HepG2 (cell line): ENCODE results near the gene SLFN12. TPM values are rescaled to one million over a fixed set of nuclear protein-coding genes. Genes with fewer than 3 reads are reported as not detected.

Experiments
- ATAC-seq: fragments of 200-7000 bp; cut with Tn5 transposase; 3 replicates; pipeline ENCODE4 v1.9.1; 2020; ENCODE audit warnings: mild to moderate bottlenecking, moderate library complexity
- BruUV-seq: library from RNA; stranded (reverse); fragments of 400-500 nt; replicated peaks from 2 replicates; lab custom pipeline; 2021; lab: Mats Ljungman, UMichigan
- CTCF ChIA-PET: fragments of 300-600 bp; formaldehyde crosslinking; extraction: SDS; loops from one replicate; lab custom pipeline; 2021; ENCODE audit warnings: low total read pairs, inconsistent platforms, low intra/inter-chr PET ratio; lab: Yijun Ruan, JAX
- POLR2A ChIA-PET: fragments of 350-600 bp; sonication (Branson Sonifier 250); formaldehyde crosslinking; loops from one replicate; lab custom pipeline; 2020; ENCODE audit warnings: antibody characterized with exemption, inconsistent platforms; lab: Yijun Ruan, JAX
- DNase-seq: peaks from one replicate; pipeline ENCODE4 v3.0.0-alpha.2; 2015; ENCODE audit warnings: low spot score
- FAIRE-seq: peaks from 3 replicates; lab custom pipeline; 2011; peaks lifted over from hg19 to GRCh38; lab: Jason Lieb, UNC
- H2AFZ ChIP-seq: one replicate; pipeline ENCODE4 v1.6.1; 2011; ENCODE audit warnings: low read length, inconsistent platforms
- H3K27ac ChIP-seq: fragments of 300-600 bp; 3 replicates; pipeline ENCODE4 v1.8.0; 2011; ENCODE audit warnings: mixed run types, mild to moderate bottlenecking, mixed read lengths, low read length, inconsistent platforms; ENCODE audit not compliant: insufficient read depth; ENCODE audit errors: extremely low read length
- H3K27me3 ChIP-seq, 2 experiments: fragments of 200-600 bp in 1 of 2; 2 replicates in 1 of 2; 3 replicates in 1 of 2; pipeline versions ENCODE4 v1.6.0 to v1.8.0; 2011; ENCODE audit warnings: low read length in 2 of 2, mild to moderate bottlenecking in 2 of 2, moderate library complexity in 2 of 2, inconsistent platforms in 1 of 2; ENCODE audit not compliant: insufficient read depth in 2 of 2, control insufficient read depth in 1 of 2
- H3K36me3 ChIP-seq, 2 experiments: fragments of 200-600 bp in 1 of 2; replicated peaks in 1 of 2; 2 replicates in 1 of 2; 3 replicates in 1 of 2; pipeline versions ENCODE4 v1.5.1 to v1.8.0; 2011; ENCODE audit warnings: low read length in 2 of 2, inconsistent platforms in 1 of 2; ENCODE audit not compliant: insufficient read depth in 2 of 2, control insufficient read depth in 1 of 2
- H3K4me1 ChIP-seq: 2 replicates; pipeline ENCODE4 v1.5.1; 2012; ENCODE audit warnings: low read length, inconsistent platforms; ENCODE audit not compliant: insufficient read depth
- H3K4me2 ChIP-seq: 2 replicates; pipeline ENCODE4 v1.6.0; 2011; ENCODE audit warnings: low read depth, low read length, inconsistent platforms
- H3K4me3 ChIP-seq, 3 experiments: fragments of 200-600 bp in 1 of 3; sonication (generic), shearing (Covaris generic) in 1 of 3; replicated peaks in 1 of 3; 2 replicates each; pipeline ENCODE4 v1.5.1; 2011 to 2016; ENCODE audit warnings: low read length in 3 of 3, inconsistent platforms in 2 of 3, low read depth in 2 of 3, mild to moderate bottlenecking in 2 of 3, control low read depth in 1 of 3, mixed read lengths in 1 of 3; ENCODE audit not compliant: insufficient read depth in 1 of 3
- H3K79me2 ChIP-seq: one replicate; pipeline ENCODE4 v1.6.1; 2011; ENCODE audit warnings: low read length, inconsistent platforms; ENCODE audit not compliant: insufficient read depth
- H3K9ac ChIP-seq: 2 replicates; pipeline ENCODE4 v1.6.0; 2011; ENCODE audit warnings: mild to moderate bottlenecking, low read depth, low read length, inconsistent platforms; ENCODE audit not compliant: insufficient read depth
- H3K9me3 ChIP-seq: 2 replicates; pipeline ENCODE4 v1.5.1; 2012; ENCODE audit warnings: mild to moderate bottlenecking, low read length
- H4K20me1 ChIP-seq: 2 replicates; pipeline ENCODE4 v1.6.0; 2011; ENCODE audit warnings: inconsistent platforms, mild to moderate bottlenecking, low read length, moderate library complexity; ENCODE audit not compliant: insufficient read depth
- ARNT2 ChIP-seq: sonication (generic); formaldehyde crosslinking; IDR thresholded peaks from 2 replicates; pipeline ENCODE4 v1.8.0; 2022; ENCODE audit warnings: mild to moderate bottlenecking, low read depth, missing genetic modification reagents, moderate library complexity
- BRCA1 ChIP-seq: sonication (generic); formaldehyde crosslinking; IDR thresholded peaks from 2 replicates; pipeline ENCODE4 v1.4.0; 2020; ENCODE audit warnings: missing genetic modification reagents
- ELF3 ChIP-seq: IDR thresholded peaks from 2 replicates; pipeline ENCODE4 v1.6.1; 2016; ENCODE audit warnings: missing genetic modification reagents, missing compliant biosample characterization
- ESRRA ChIP-seq: sonication (generic); formaldehyde crosslinking; IDR thresholded peaks from 2 replicates; pipeline ENCODE4 v1.5.1; 2020; ENCODE audit warnings: mild to moderate bottlenecking, low read depth, missing genetic modification reagents
- GATAD1 ChIP-seq: IDR thresholded peaks from 2 replicates; pipeline ENCODE4 v1.6.1; 2016; ENCODE audit warnings: missing genetic modification reagents, missing compliant biosample characterization
- GZF1 ChIP-seq: sonication (generic); formaldehyde crosslinking; IDR thresholded peaks from 2 replicates; pipeline ENCODE4 v1.5.1; 2020; ENCODE audit warnings: mild to moderate bottlenecking, missing genetic modification reagents
- HDAC2 ChIP-seq: sonication (generic); formaldehyde crosslinking; IDR thresholded peaks from 2 replicates; pipeline ENCODE4 v1.4.0; 2020; ENCODE audit warnings: missing genetic modification reagents
- MIER3 ChIP-seq: IDR thresholded peaks from 2 replicates; pipeline ENCODE4 v1.6.1; 2016; ENCODE audit warnings: missing compliant biosample characterization, borderline replicate concordance
- NCOA2 ChIP-seq: sonication (generic); formaldehyde crosslinking; IDR thresholded peaks from 2 replicates; pipeline ENCODE4 v1.8.0; 2022; ENCODE audit warnings: inconsistent platforms
- POLR2A ChIP-seq, 2 experiments: IDR thresholded peaks; 2 replicates each; pipeline ENCODE4 v1.6.1; 2011; ENCODE audit warnings: low read depth in 2 of 2, low read length in 2 of 2, mild to moderate bottlenecking in 1 of 2, moderate library complexity in 1 of 2; ENCODE audit not compliant: insufficient read depth in 1 of 2
- RXRA ChIP-seq: sonication (generic); formaldehyde crosslinking; IDR thresholded peaks from 2 replicates; pipeline ENCODE4 v1.5.1; 2020; ENCODE audit warnings: missing genetic modification reagents
- SP140L ChIP-seq: sonication (generic); formaldehyde crosslinking; IDR thresholded peaks from 2 replicates; pipeline ENCODE4 v1.4.0; 2020; ENCODE audit warnings: missing genetic modification reagents, borderline replicate concordance
- YEATS4 ChIP-seq: sonication (generic); formaldehyde crosslinking; IDR thresholded peaks from 2 replicates; pipeline ENCODE4 v1.4.0; 2020; ENCODE audit warnings: missing genetic modification reagents, borderline replicate concordance
- ZFYVE20 ChIP-seq: sonication (generic); formaldehyde crosslinking; IDR thresholded peaks from 2 replicates; pipeline ENCODE4 v1.8.0; 2023; ENCODE audit warnings: low read depth, mild to moderate bottlenecking, moderate library complexity, missing genetic modification reagents, borderline replicate concordance
- ZNF160 ChIP-seq: sonication (generic); formaldehyde crosslinking; IDR thresholded peaks from 2 replicates; pipeline ENCODE4 v1.8.0; 2022; ENCODE audit warnings: mild to moderate bottlenecking, inconsistent platforms, missing genetic modification reagents
- ZNF3 ChIP-seq: IDR thresholded peaks from 2 replicates; pipeline ENCODE4 v1.7.0; 2017; ENCODE audit warnings: inconsistent platforms
- ZNF879 ChIP-seq: sonication (generic); formaldehyde crosslinking; IDR thresholded peaks from 2 replicates; pipeline ENCODE4 v1.8.1; 2023; ENCODE audit warnings: missing genetic modification reagents
- WGBS: methylation state at CpG from one replicate; pipeline ENCODE4 v1.1.6; 2017; ENCODE audit warnings: low lambda C conversion rate; 5-methylcytosine and 5-hydroxymethylcytosine counted together
- in situ Hi-C: cut with HindIII; loops from 2 replicates; pipeline ENCODE4 v1.10.0; 2017; ENCODE audit warnings: low pct_unique_long_range_greater_than_20kb; ENCODE audit not compliant: extremely low pct_ligation_motif_present
- intact Hi-C: fragments of 100-400 bp; cut with micrococcal nuclease; formaldehyde crosslinking; loops from one replicate; pipeline ENCODE4 v1.10.0; 2022; ENCODE audit not compliant: unreplicated experiment
- polyA plus RNA-seq, 8 experiments: library from polyadenylated mRNA; depleted of rRNA in 3 of 8; stranded (reverse) in 7 of 8; unstranded in 1 of 8; fragments of >200 nt; fragmentation: Illumina TruSeq in 4 of 8; extraction: Trizol in 4 of 8; gene quantifications; 2 replicates each; pipeline versions ENCODE4 v1.2.1 to v1.2.3, GENCODE V29; 2011 to 2016; ENCODE audit warnings: low read depth in 4 of 8, missing spikeins in 1 of 8, mixed read lengths in 1 of 8; ENCODE audit not compliant: insufficient read depth in 1 of 8
- total RNA-seq, 5 experiments: library from RNA; depleted of rRNA; stranded (reverse); fragments of >200 nt; fragmentation: Illumina TruSeq; extraction: Trizol; gene quantifications; 2 replicates each; pipeline ENCODE4 v1.2.3, GENCODE V29; 2016; ENCODE audit warnings: low read depth in 1 of 5
- TF ChIP-seq, protein P1 (sequence below): sonication (generic); formaldehyde crosslinking; IDR thresholded peaks from 2 replicates; pipeline ENCODE4 v1.4.0; 2020; ENCODE audit warnings: mild to moderate bottlenecking, missing genetic modification reagents
- TF ChIP-seq, protein P2 (sequence below): sonication (generic); formaldehyde crosslinking; IDR thresholded peaks from 2 replicates; pipeline ENCODE4 v1.4.0; 2020; ENCODE audit warnings: missing genetic modification reagents, borderline replicate concordance
- TF ChIP-seq, protein P3 (sequence below): sonication (generic); formaldehyde crosslinking; IDR thresholded peaks from 2 replicates; pipeline ENCODE4 v1.5.1; 2020; ENCODE audit warnings: mild to moderate bottlenecking, missing genetic modification reagents, moderate library complexity

Gene SLFN12
- total and polyA plus RNA-seq, 2 of the 13 experiments (the other 11 are each of a cell fraction or from before 2014, with no cell fraction given), result 0.13 TPM; not detected in 1

DNA sequence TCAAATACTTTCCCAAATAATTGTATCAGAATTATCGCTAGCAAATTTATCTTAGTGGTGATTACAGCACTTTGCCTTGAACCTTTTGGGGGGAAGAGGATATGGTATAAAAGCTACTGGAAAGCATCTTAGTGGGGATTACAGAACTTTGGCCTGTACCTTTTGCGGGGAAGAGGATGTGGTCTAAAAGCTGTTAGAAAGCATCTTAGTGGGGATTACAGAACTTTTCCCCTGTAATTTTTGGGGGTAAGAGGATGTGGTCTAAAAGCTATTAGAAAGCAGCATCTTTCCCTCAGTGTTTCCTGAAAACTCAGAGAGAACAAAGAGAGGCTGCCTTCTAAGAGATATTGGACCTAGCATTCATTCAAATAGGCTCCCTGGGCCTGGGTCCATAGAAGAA is 4.1 kb downstream of the SLFN12 start (continued):
- TF ChIP-seq SP140L (CRISPR knock-in tag), result no peak
- TF ChIP-seq, protein P1, sequence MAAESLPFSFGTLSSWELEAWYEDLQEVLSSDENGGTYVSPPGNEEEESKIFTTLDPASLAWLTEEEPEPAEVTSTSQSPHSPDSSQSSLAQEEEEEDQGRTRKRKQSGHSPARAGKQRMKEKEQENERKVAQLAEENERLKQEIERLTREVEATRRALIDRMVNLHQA (CRISPR knock-in tag), result no peak
- TF ChIP-seq RXRA, result no peak
- TF ChIP-seq, all 625 proteins: peak for 0

DNA sequence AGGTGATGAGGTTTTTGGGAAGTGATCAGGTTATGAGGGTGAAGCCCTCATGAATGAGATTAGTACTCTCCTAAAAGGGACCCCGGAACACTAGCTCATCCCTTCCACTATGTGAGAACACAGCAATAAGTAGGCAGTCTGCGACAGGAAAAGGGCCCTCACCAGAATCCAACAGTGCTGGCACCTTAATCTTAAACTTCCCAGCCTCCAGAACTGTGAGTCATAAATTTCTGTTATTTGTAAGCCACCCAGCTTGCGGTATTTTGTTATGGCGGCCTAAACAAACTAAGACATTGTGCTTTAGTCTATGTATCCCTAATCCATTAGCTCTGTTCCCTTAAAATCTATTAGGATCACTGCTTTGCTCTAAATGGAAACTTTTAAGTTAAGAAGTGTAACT is 8.5 kb downstream of the SLFN12 start:
- no peaks in the 10 kb centered on the region for H4K20me1 ChIP-seq
- peaks cover 0 to 7% of the 10 kb centered on the region in 2 experiments; a peak in 1 of 5 replicates for H3K27me3 ChIP-seq
- H2AFZ ChIP-seq, result no peak overlapping the region
- intact Hi-C loops, result no loop called here
- ChIA-PET POLR2A (no interaction called here), CTCF (no interaction called here)
- FAIRE-seq, result no peak
- H3K27ac ChIP-seq, result no peak overlapping the region
- ATAC-seq, result no peak
- no peaks in the 10 kb centered on the region for H3K36me3 ChIP-seq
- 33% methylated on average over 4 of the region's 4 CpGs for WGBS
- BruUV-seq, result no TSS peak
- TF ChIP-seq ESRRA (CRISPR knock-in tag) (no peak), YEATS4 (CRISPR knock-in tag) (no peak), ARNT2 (CRISPR knock-in tag) (no peak), MIER3 (CRISPR knock-in tag) (no peak), ZFYVE20 (CRISPR knock-in tag) (no peak), BRCA1 (CRISPR knock-in tag) (no peak), ZNF3 (CRISPR knock-in tag) (no peak), ELF3 (no peak), POLR2A (IDR thresholded peaks at IDR 0.05; ENCODE audit: insufficient read depth in 1 of 2, low read depth in 2 of 2, low read length in 2 of 2) (no peak), ZNF160 (CRISPR knock-in tag) (no peak), ZNF879 (CRISPR knock-in tag) (no peak), SP140L (CRISPR knock-in tag) (no peak), GZF1 (CRISPR knock-in tag) (no peak), GATAD1 (CRISPR knock-in tag) (no peak), HDAC2 (CRISPR knock-in tag) (no peak), NCOA2 (no peak)
- TF ChIP-seq, protein P2, sequence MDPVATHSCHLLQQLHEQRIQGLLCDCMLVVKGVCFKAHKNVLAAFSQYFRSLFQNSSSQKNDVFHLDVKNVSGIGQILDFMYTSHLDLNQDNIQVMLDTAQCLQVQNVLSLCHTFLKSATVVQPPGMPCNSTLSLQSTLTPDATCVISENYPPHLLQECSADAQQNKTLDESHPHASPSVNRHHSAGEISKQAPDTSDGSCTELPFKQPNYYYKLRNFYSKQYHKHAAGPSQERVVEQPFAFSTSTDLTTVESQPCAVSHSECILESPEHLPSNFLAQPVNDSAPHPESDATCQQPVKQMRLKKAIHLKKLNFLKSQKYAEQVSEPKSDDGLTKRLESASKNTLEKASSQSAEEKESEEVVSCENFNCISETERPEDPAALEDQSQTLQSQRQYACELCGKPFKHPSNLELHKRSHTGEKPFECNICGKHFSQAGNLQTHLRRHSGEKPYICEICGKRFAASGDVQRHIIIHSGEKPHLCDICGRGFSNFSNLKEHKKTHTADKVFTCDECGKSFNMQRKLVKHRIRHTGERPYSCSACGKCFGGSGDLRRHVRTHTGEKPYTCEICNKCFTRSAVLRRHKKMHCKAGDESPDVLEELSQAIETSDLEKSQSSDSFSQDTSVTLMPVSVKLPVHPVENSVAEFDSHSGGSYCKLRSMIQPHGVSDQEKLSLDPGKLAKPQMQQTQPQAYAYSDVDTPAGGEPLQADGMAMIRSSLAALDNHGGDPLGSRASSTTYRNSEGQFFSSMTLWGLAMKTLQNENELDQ (CRISPR knock-in tag), result no peak
- TF ChIP-seq, protein P3, sequence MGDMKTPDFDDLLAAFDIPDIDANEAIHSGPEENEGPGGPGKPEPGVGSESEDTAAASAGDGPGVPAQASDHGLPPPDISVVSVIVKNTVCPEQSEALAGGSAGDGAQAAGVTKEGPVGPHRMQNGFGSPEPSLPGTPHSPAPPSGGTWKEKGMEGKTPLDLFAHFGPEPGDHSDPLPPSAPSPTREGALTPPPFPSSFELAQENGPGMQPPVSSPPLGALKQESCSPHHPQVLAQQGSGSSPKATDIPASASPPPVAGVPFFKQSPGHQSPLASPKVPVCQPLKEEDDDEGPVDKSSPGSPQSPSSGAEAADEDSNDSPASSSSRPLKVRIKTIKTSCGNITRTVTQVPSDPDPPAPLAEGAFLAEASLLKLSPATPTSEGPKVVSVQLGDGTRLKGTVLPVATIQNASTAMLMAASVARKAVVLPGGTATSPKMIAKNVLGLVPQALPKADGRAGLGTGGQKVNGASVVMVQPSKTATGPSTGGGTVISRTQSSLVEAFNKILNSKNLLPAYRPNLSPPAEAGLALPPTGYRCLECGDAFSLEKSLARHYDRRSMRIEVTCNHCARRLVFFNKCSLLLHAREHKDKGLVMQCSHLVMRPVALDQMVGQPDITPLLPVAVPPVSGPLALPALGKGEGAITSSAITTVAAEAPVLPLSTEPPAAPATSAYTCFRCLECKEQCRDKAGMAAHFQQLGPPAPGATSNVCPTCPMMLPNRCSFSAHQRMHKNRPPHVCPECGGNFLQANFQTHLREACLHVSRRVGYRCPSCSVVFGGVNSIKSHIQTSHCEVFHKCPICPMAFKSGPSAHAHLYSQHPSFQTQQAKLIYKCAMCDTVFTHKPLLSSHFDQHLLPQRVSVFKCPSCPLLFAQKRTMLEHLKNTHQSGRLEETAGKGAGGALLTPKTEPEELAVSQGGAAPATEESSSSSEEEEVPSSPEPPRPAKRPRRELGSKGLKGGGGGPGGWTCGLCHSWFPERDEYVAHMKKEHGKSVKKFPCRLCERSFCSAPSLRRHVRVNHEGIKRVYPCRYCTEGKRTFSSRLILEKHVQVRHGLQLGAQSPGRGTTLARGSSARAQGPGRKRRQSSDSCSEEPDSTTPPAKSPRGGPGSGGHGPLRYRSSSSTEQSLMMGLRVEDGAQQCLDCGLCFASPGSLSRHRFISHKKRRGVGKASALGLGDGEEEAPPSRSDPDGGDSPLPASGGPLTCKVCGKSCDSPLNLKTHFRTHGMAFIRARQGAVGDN (CRISPR knock-in tag), result no peak
- TF ChIP-seq, all 625 proteins: peak for 0
- Histone ChIP-seq H3K9me3 (no peaks in the 10 kb centered on the region), H3K79me2 (no peaks in the 10 kb centered on the region), H3K4me3 (no peak overlapping the region), H3K4me2 (no peak overlapping the region), H3K4me1 (no peaks in the 10 kb centered on the region), H3K9ac (no peak overlapping the region)
- in situ Hi-C loops, result no loop called here
- no peak for DNase-seq
